HepG2 (cell line): Measurements from ENCODE around the gene MLLT10. TPM values are rescaled to one million over a fixed set of nuclear protein-coding genes. Genes with fewer than 3 reads are reported as not detected.

Experiments used
- ATAC-seq: fragments of 200-7000 bp; cut with Tn5 transposase; 3 replicates; pipeline ENCODE4 v1.9.1; 2020; ENCODE audit warnings: mild to moderate bottlenecking, moderate library complexity
- BruUV-seq: library from RNA; stranded (reverse); fragments of 400-500 nt; replicated peaks from 2 replicates; lab custom pipeline; 2021; lab: Mats Ljungman, UMichigan
- CTCF ChIA-PET: fragments of 300-600 bp; formaldehyde crosslinking; extraction: SDS; loops from one replicate; lab custom pipeline; 2021; ENCODE audit warnings: low total read pairs, inconsistent platforms, low intra/inter-chr PET ratio; lab: Yijun Ruan, JAX
- POLR2A ChIA-PET: fragments of 350-600 bp; sonication (Branson Sonifier 250); formaldehyde crosslinking; loops from one replicate; lab custom pipeline; 2020; ENCODE audit warnings: antibody characterized with exemption, inconsistent platforms; lab: Yijun Ruan, JAX
- DNase-seq: peaks from one replicate; pipeline ENCODE4 v3.0.0-alpha.2; 2015; ENCODE audit warnings: low spot score
- FAIRE-seq: peaks from 3 replicates; lab custom pipeline; 2011; peaks lifted over from hg19 to GRCh38; lab: Jason Lieb, UNC
- H2AFZ ChIP-seq: one replicate; pipeline ENCODE4 v1.6.1; 2011; ENCODE audit warnings: low read length, inconsistent platforms
- H3K27ac ChIP-seq: fragments of 300-600 bp; 3 replicates; pipeline ENCODE4 v1.8.0; 2011; ENCODE audit warnings: mixed run types, mild to moderate bottlenecking, mixed read lengths, low read length, inconsistent platforms; ENCODE audit not compliant: insufficient read depth; ENCODE audit errors: extremely low read length
- H3K27me3 ChIP-seq, 2 experiments: fragments of 200-600 bp in 1 of 2; 2 replicates in 1 of 2; 3 replicates in 1 of 2; pipeline versions ENCODE4 v1.6.0 to v1.8.0; 2011; ENCODE audit warnings: low read length in 2 of 2, mild to moderate bottlenecking in 2 of 2, moderate library complexity in 2 of 2, inconsistent platforms in 1 of 2; ENCODE audit not compliant: insufficient read depth in 2 of 2, control insufficient read depth in 1 of 2
- H3K36me3 ChIP-seq, 2 experiments: fragments of 200-600 bp in 1 of 2; replicated peaks in 1 of 2; 2 replicates in 1 of 2; 3 replicates in 1 of 2; pipeline versions ENCODE4 v1.5.1 to v1.8.0; 2011; ENCODE audit warnings: low read length in 2 of 2, inconsistent platforms in 1 of 2; ENCODE audit not compliant: insufficient read depth in 2 of 2, control insufficient read depth in 1 of 2
- H3K4me1 ChIP-seq: 2 replicates; pipeline ENCODE4 v1.5.1; 2012; ENCODE audit warnings: low read length, inconsistent platforms; ENCODE audit not compliant: insufficient read depth
- H3K4me2 ChIP-seq: 2 replicates; pipeline ENCODE4 v1.6.0; 2011; ENCODE audit warnings: low read depth, low read length, inconsistent platforms
- H3K4me3 ChIP-seq, 3 experiments: fragments of 200-600 bp in 1 of 3; sonication (generic), shearing (Covaris generic) in 1 of 3; replicated peaks in 1 of 3; 2 replicates each; pipeline ENCODE4 v1.5.1; 2011 to 2016; ENCODE audit warnings: low read length in 3 of 3, inconsistent platforms in 2 of 3, low read depth in 2 of 3, mild to moderate bottlenecking in 2 of 3, control low read depth in 1 of 3, mixed read lengths in 1 of 3; ENCODE audit not compliant: insufficient read depth in 1 of 3
- H3K79me2 ChIP-seq: one replicate; pipeline ENCODE4 v1.6.1; 2011; ENCODE audit warnings: low read length, inconsistent platforms; ENCODE audit not compliant: insufficient read depth
- H3K9ac ChIP-seq: 2 replicates; pipeline ENCODE4 v1.6.0; 2011; ENCODE audit warnings: mild to moderate bottlenecking, low read depth, low read length, inconsistent platforms; ENCODE audit not compliant: insufficient read depth
- H3K9me3 ChIP-seq: 2 replicates; pipeline ENCODE4 v1.5.1; 2012; ENCODE audit warnings: mild to moderate bottlenecking, low read length
- H4K20me1 ChIP-seq: 2 replicates; pipeline ENCODE4 v1.6.0; 2011; ENCODE audit warnings: inconsistent platforms, mild to moderate bottlenecking, low read length, moderate library complexity; ENCODE audit not compliant: insufficient read depth
- CBX5 ChIP-seq: sonication (generic); formaldehyde crosslinking; IDR thresholded peaks from 2 replicates; pipeline ENCODE4 v1.4.0; 2020; ENCODE audit warnings: missing genetic modification reagents, borderline replicate concordance
- HOXD1 ChIP-seq: sonication (generic); formaldehyde crosslinking; IDR thresholded peaks from 2 replicates; pipeline ENCODE4 v1.5.0; 2020; ENCODE audit warnings: missing genetic modification reagents
- KDM3A ChIP-seq: IDR thresholded peaks from 2 replicates; pipeline ENCODE4 v1.6.1; 2018; ENCODE audit warnings: low read depth, missing compliant biosample characterization
- MEF2D ChIP-seq: sonication (generic); formaldehyde crosslinking; IDR thresholded peaks from 2 replicates; pipeline ENCODE4 v1.5.1; 2020; ENCODE audit warnings: mild to moderate bottlenecking, missing genetic modification reagents
- NCOR1 ChIP-seq: fragments of 200-600 bp; sonication (generic); IDR thresholded peaks from 2 replicates; pipeline ENCODE4 v1.7.0; 2017; ENCODE audit warnings: antibody characterized with exemption, low read length, borderline replicate concordance
- RBAK ChIP-seq: sonication (generic); formaldehyde crosslinking; IDR thresholded peaks from 2 replicates; pipeline ENCODE4 v1.5.1; 2020; ENCODE audit warnings: mild to moderate bottlenecking, missing genetic modification reagents
- RBM39 ChIP-seq: fragments of 200-400 bp; formaldehyde crosslinking; IDR thresholded peaks from one replicate; pipeline ENCODE4 v1.6.1; 2018; ENCODE audit warnings: antibody characterized with exemption, mild to moderate bottlenecking, low read depth, low read length; ENCODE audit not compliant: poor library complexity, severe bottlenecking
- RXRB ChIP-seq: IDR thresholded peaks from 2 replicates; pipeline ENCODE4 v1.6.1; 2016; ENCODE audit warnings: borderline replicate concordance, missing genetic modification reagents, missing compliant biosample characterization
- SP140L ChIP-seq: sonication (generic); formaldehyde crosslinking; IDR thresholded peaks from 2 replicates; pipeline ENCODE4 v1.4.0; 2020; ENCODE audit warnings: missing genetic modification reagents, borderline replicate concordance
- ZGPAT ChIP-seq: IDR thresholded peaks from 2 replicates; pipeline ENCODE4 v1.6.1; 2016; ENCODE audit warnings: mild to moderate bottlenecking
- ZNF260 ChIP-seq: sonication (generic); formaldehyde crosslinking; IDR thresholded peaks from 2 replicates; pipeline ENCODE4 v1.4.0; 2020; ENCODE audit warnings: missing genetic modification reagents, low read depth, mild to moderate bottlenecking, borderline replicate concordance
- ZNF652 ChIP-seq: IDR thresholded peaks from 2 replicates; pipeline ENCODE4 v1.6.1; 2016; ENCODE audit warnings: low read depth, borderline replicate concordance
- WGBS: methylation state at CpG from one replicate; pipeline ENCODE4 v1.1.6; 2017; ENCODE audit warnings: low lambda C conversion rate; 5-methylcytosine and 5-hydroxymethylcytosine counted together
- in situ Hi-C: cut with HindIII; loops from 2 replicates; pipeline ENCODE4 v1.10.0; 2017; ENCODE audit warnings: low pct_unique_long_range_greater_than_20kb; ENCODE audit not compliant: extremely low pct_ligation_motif_present
- intact Hi-C: fragments of 100-400 bp; cut with micrococcal nuclease; formaldehyde crosslinking; loops from one replicate; pipeline ENCODE4 v1.10.0; 2022; ENCODE audit not compliant: unreplicated experiment
- polyA plus RNA-seq, 8 experiments: library from polyadenylated mRNA; depleted of rRNA in 3 of 8; stranded (reverse) in 7 of 8; unstranded in 1 of 8; fragments of >200 nt; fragmentation: Illumina TruSeq in 4 of 8; extraction: Trizol in 4 of 8; gene quantifications; 2 replicates each; pipeline versions ENCODE4 v1.2.1 to v1.2.3, GENCODE V29; 2011 to 2016; ENCODE audit warnings: low read depth in 4 of 8, missing spikeins in 1 of 8, mixed read lengths in 1 of 8; ENCODE audit not compliant: insufficient read depth in 1 of 8
- total RNA-seq, 5 experiments: library from RNA; depleted of rRNA; stranded (reverse); fragments of >200 nt; fragmentation: Illumina TruSeq; extraction: Trizol; gene quantifications; 2 replicates each; pipeline ENCODE4 v1.2.3, GENCODE V29; 2016; ENCODE audit warnings: low read depth in 1 of 5

The MLLT10 gene
- total and polyA plus RNA-seq, 2 of the 13 experiments (the other 11 are each of a cell fraction or from before 2014, with no cell fraction given): 51.3 to 84.1 TPM

DNA sequence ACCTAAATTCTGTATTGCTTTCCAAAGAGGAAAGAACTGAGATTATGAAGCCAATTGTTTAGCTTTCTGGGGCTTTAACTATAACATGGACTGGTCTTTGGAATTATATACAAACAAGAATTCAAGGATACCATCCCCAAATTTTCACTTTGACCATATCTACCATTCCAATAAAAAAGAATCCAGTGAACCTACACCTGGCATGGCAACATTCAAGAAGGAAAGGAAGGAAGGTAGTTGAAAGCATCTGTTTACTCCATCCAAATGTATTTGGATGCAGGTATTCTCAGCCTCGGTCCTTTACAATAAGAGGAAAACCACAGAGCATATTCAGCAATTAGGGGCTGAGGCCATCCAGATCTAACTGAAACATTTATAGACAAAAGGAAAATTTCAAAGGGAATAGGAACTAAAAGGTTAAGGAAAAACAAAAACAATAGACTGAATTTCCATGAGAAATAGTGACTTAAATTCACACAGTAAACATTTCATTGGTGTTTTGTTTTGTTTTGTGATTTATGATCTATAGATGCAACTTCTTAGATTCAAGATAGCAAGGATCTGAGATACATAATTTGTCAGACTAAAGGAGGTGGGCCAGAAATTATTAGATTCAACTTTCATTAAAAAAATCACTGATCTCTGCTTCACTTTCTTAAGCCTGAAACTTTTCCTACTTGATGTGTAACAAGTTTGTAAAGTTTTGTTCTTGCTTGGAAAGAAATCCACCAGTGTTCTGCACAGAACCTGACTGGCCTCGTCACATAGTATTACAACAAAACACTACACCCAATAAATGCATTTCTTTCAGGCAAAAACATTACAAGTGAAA, 21.2 kb upstream of the MLLT10 start (continued):
- TF ChIP-seq KDM3A (no peak), RXRB (CRISPR knock-in tag) (no peak), HOXD1 (CRISPR knock-in tag) (no peak), CBX5 (CRISPR knock-in tag) (no peak), RBAK (no peak)
- TF ChIP-seq, all 625 proteins: peak for 0

DNA sequence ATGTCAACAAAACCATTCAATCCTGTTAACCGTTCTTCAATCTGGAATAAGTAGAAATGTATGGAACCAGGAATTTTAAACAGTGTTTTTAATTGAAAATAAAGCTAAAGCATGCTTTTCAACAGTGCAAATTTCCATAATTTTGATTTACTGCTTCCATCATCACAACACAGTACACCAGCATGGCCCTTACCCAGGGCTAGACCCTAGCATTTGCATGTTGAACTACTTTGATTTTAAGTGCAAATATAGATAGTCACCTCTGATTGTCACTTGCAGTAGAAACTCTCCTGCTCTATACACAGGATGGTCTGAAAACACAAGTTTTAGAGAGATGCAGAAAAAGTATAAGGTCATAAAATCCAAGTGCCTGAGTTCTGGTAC, 20.6 kb upstream of the MLLT10 start:
- DNase-seq (no peak), ATAC-seq (no peak), FAIRE-seq (no peak)
- in situ Hi-C loops: loop anchor here (25.0 kb wide), 1 partner anchor 799 kb away; the partner anchor contains the start of genes BMI1 and COMMD3
- H3K9ac ChIP-seq: no peak overlapping the region
- POLR2A ChIA-PET: interaction anchor here (5.1 to 5.4 kb wide), 2 partner anchors 14 to 17 kb away, joined by 60 to 92 read pairs; partner anchors contain the start of gene SKIDA1
- intact Hi-C loops: no loop called here
- H2AFZ ChIP-seq: no peak overlapping the region
- no peak overlapping the region for H3K4me2 ChIP-seq
- CTCF ChIA-PET: no interaction called here
- H3K79me2 ChIP-seq: peaks cover 2% of the 10 kb centered on the region
- BruUV-seq: no TSS peak
- H3K4me3 ChIP-seq: no peak overlapping the region
- no peaks in the 10 kb centered on the region for H3K9me3 ChIP-seq
- no peaks in the 10 kb centered on the region for H3K36me3 ChIP-seq
- H3K27me3 ChIP-seq: no peaks in the 10 kb centered on the region; a peak in 1 of 5 replicates
- H3K27ac ChIP-seq: no peak overlapping the region
- peaks cover 81% of the 10 kb centered on the region for H3K4me1 ChIP-seq
- no peaks in the 10 kb centered on the region for H4K20me1 ChIP-seq
- WGBS: 86% methylated on average over 1 of the region's 1 CpG
- TF ChIP-seq ZNF260 (CRISPR knock-in tag) (no peak), NCOR1 (no peak), SP140L (no peak), ZNF652 (no peak), MEF2D (CRISPR knock-in tag) (no peak), RBM39 (no peak), ZGPAT (no peak)
